HG03575 (cell line): Measurements from ENCODE around the gene ADRB1.

Experiments
- ATAC-seq: cut with Tn5 transposase; IDR thresholded peaks from one replicate; pipeline ENCODE4 v1.9.1; 2021; ENCODE audit not compliant: unreplicated experiment, insufficient number of reproducible peaks, low FRiP score; ENCODE audit errors: extremely low read depth

Gene ADRB1

GRCh38 chr10:114024876-114025610 is 18.6 kb upstream of the ADRB1 start:
- no peak for ATAC-seq

- ATAC-seq, result no peak
These were observed 18.0 kb upstream of the ADRB1 start for GRCh38 chr10:114025611-114026130.

GRCh38 chr10:114026189-114027040 is 17.3 kb upstream of the ADRB1 start:
- ATAC-seq, result no peak

- ATAC-seq, result no peak
These were observed 16.6 kb upstream of the ADRB1 start for GRCh38 chr10:114027041-114027394.

- no peak for ATAC-seq
These were observed 15.7 kb upstream of the ADRB1 start for GRCh38 chr10:114027951-114028350.

GRCh38 chr10:114028425-114028824 is 15.2 kb upstream of the ADRB1 start:
- no peak for ATAC-seq

GRCh38 chr10:114029655-114030054 is 14.0 kb upstream of the ADRB1 start:
- ATAC-seq, result no peak

- ATAC-seq, result no peak
These were observed 13.5 kb upstream of the ADRB1 start for GRCh38 chr10:114030140-114030539.

GRCh38 chr10:114031073-114031972 is 12.3 kb upstream of the ADRB1 start:
- ATAC-seq, result no peak

- no peak for ATAC-seq
These were observed 10.1 kb upstream of the ADRB1 start for GRCh38 chr10:114033566-114033965.

GRCh38 chr10:114034923-114035645 is 8.6 kb upstream of the ADRB1 start:
- ATAC-seq, result no peak

GRCh38 chr10:114035791-114036190 is 7.9 kb upstream of the ADRB1 start:
- no peak for ATAC-seq

- no peak for ATAC-seq
These were observed 4.8 kb upstream of the ADRB1 start for GRCh38 chr10:114038819-114039218.

GRCh38 chr10:114041166-114041565 is 2.5 kb upstream of the ADRB1 start:
- no peak for ATAC-seq

- ATAC-seq, result no peak
These were observed 653 bp upstream of the ADRB1 start for GRCh38 chr10:114042895-114043531.

GRCh38 chr10:114044247-114045135 is 825 bp downstream of the ADRB1 start:
- ATAC-seq, result no peak
